HG03103 (cell line): Measurements from ENCODE around the gene EPHB3.

Source experiments
- ATAC-seq: cut with Tn5 transposase; IDR thresholded peaks from one replicate; pipeline ENCODE4 v1.9.1; 2021; ENCODE audit warnings: low read depth; ENCODE audit not compliant: unreplicated experiment

EPHB3 gene

GRCh38 chr3:184561061-184561912, at the start of gene EPHB3:
Gene EPHB3, plus strand, starts transcription at chr3:184561785. Its CDS starts 451 bp downstream, at chr3:184562236.
- peak; percentile 83 for ATAC-seq

- ATAC-seq: no peak
These were observed 49.0 kb upstream of the EPHB3 start for GRCh38 chr3:184512621-184513020.

- peak; percentile 90 for ATAC-seq
These were observed 48.1 kb upstream of the EPHB3 start for GRCh38 chr3:184513276-184514170.

GRCh38 chr3:184514171-184514490, 47.5 kb upstream of the EPHB3 start:
- ATAC-seq: no peak

- no peak for ATAC-seq
These were observed 37.6 kb upstream of the EPHB3 start for GRCh38 chr3:184523825-184524615.

- no peak for ATAC-seq
These were observed 36.6 kb upstream of the EPHB3 start for GRCh38 chr3:184524981-184525336.

GRCh38 chr3:184525337-184526087, 36.1 kb upstream of the EPHB3 start:
- no peak for ATAC-seq

GRCh38 chr3:184526088-184526433, 35.5 kb upstream of the EPHB3 start:
- no peak for ATAC-seq

- no peak for ATAC-seq
These were observed 29.8 kb upstream of the EPHB3 start for GRCh38 chr3:184531626-184532280.

GRCh38 chr3:184532940-184533732, 28.4 kb upstream of the EPHB3 start:
- ATAC-seq: no peak

GRCh38 chr3:184537885-184538665, 23.5 kb upstream of the EPHB3 start:
- no peak for ATAC-seq

GRCh38 chr3:184538666-184539431, 22.7 kb upstream of the EPHB3 start:
- ATAC-seq: no peak

- no peak for ATAC-seq
These were observed 21.7 kb upstream of the EPHB3 start for GRCh38 chr3:184539801-184540435.

- ATAC-seq: no peak
These were observed 20.6 kb upstream of the EPHB3 start for GRCh38 chr3:184540777-184541681.

- no peak for ATAC-seq
These were observed 19.6 kb upstream of the EPHB3 start for GRCh38 chr3:184541886-184542562.
